ENCODE data around the gene C17orf75.

C17orf75 gene

DNA sequence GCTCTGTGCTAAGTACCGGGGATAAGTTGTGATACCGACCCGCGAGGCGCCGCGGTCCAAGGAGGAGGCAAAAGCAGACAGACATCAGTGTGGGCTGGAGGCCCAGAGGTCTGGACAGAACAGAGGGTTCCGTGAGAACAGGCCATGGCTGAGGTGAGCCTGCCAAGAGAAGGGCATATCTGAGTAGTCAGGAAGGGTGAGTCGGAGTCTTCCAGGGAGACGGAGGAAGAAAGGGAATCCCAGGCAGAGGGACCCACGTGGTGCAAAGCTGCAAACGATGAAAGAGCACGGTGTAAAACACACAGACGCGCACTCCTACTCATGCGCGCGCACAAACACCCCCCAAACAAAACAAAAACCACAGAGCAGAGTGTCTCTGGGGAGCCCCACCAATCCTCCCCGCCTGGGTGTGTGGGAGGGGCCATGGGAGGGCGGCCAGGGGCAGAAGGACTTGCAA lies 58.2 kb downstream of the C17orf75 start:
- in situ Hi-C loops (cut with HindIII; ENCODE audit: low sequenced_read_pairs), result no loop called here
- TF ChIP-seq, protein P1, sequence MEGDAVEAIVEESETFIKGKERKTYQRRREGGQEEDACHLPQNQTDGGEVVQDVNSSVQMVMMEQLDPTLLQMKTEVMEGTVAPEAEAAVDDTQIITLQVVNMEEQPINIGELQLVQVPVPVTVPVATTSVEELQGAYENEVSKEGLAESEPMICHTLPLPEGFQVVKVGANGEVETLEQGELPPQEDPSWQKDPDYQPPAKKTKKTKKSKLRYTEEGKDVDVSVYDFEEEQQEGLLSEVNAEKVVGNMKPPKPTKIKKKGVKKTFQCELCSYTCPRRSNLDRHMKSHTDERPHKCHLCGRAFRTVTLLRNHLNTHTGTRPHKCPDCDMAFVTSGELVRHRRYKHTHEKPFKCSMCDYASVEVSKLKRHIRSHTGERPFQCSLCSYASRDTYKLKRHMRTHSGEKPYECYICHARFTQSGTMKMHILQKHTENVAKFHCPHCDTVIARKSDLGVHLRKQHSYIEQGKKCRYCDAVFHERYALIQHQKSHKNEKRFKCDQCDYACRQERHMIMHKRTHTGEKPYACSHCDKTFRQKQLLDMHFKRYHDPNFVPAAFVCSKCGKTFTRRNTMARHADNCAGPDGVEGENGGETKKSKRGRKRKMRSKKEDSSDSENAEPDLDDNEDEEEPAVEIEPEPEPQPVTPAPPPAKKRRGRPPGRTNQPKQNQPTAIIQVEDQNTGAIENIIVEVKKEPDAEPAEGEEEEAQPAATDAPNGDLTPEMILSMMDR (IDR thresholded peaks at IDR 0.05; ENCODE audit: low read depth, low read length), result no peak
- no peak overlapping the region for H3K4me3 ChIP-seq (ENCODE audit: low read depth, low read length)
- no peak for DNase-seq (ENCODE audit: low read depth, low spot score)

DNA sequence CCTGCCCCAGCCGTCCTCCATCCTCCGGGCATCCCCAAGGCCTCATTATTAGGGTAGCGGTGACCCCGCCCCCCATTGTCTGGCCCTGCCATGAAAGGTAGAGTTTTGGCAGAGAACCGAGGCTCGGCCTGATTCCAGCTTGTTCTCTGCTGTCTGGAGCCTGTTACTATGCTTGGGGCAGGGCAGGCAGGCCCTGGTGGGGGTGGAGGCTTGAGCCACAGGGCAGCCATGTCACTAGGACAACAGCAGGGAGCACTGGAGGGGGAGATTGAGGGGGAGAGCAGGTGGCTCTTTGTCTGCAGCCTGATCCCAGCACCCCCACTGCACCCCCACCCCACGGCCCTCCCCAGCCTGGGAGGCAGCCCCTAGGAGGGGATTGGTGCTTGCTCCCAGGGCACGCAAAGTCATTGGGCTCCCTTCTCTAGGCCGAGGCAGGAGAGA lies 60.9 kb downstream of the C17orf75 start:
- TF ChIP-seq, protein P1 (IDR thresholded peaks at IDR 0.05; ENCODE audit: low read depth, low read length), result no peak
- H3K4me3 ChIP-seq (ENCODE audit: low read depth, low read length), result no peak overlapping the region
- DNase-seq (ENCODE audit: low read depth, low spot score), result no peak
- in situ Hi-C loops (cut with HindIII; ENCODE audit: low sequenced_read_pairs), result no loop called here

DNA sequence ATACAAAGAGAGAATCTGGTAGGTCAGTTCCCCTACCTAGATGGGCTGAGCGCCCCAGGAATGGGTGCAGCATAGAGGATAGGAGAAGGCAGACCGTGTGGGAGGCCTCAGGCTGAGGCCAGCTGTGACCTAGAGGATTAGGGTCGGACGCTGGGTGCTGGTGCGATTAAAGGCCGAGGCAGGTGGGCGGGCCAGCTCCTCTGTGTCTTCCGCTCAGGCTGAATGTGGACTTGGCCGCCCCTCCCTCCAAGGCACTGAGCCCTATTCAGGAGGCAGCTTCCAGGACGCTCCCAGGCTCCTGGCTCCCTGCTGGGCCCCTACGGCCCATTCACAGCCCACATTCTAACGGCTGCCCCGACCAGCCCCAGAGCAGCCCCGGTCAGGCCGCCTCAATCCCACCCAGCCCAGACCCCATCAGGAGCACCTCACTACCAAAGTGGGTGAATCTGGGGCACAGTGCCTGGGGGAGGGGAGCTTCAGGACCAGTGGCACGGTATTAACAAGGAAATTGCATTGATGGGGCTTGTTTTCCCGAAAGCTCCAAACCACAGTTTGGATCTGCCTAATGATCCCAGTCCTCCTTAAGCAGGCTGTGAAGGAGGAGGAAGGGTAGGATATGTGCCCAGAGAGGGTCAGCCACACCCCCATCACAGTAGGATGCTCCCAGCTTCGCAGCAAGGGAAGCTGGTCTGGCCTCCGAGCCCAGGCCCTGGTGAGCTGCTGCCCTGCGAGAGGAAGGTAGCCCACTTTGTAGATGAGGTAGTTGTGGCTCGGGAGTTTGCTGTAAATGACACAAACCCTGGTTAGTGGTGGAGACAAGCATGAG lies 61.9 kb downstream of the C17orf75 start:
- TF ChIP-seq, protein P1 (IDR thresholded peaks at IDR 0.05; ENCODE audit: low read depth, low read length), result no peak
- no peak overlapping the region for H3K4me3 ChIP-seq (ENCODE audit: low read depth, low read length)
- in situ Hi-C loops (cut with HindIII; ENCODE audit: low sequenced_read_pairs), result no loop called here
- no peak for DNase-seq (ENCODE audit: low read depth, low spot score)

DNA sequence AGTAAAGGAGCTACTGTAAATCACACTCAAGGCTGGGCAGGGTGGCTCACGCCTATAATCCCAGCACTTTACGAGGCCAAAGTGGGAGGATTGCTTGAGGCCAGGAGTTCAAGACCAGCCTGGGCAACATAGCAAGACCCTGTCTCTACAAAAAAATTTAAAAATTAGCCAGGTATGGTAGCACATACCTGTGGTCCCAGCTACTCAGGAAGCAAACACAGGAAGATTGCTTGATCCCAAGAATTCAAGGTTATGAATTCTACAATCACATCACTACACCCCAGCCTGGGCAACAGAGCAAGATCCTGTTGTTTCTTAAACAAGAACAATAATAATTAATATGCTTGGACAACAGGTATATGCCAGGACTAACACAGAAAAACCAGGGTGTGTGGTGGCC lies 63.2 kb downstream of the C17orf75 start:
- TF ChIP-seq, protein P1 (IDR thresholded peaks at IDR 0.05; ENCODE audit: low read depth, low read length), result no peak
- in situ Hi-C loops (cut with HindIII; ENCODE audit: low sequenced_read_pairs), result no loop called here
- DNase-seq (ENCODE audit: low read depth, low spot score), result no peak
- H3K4me3 ChIP-seq (ENCODE audit: low read depth, low read length), result no peak overlapping the region
